ENCODE results near the gene SART1.
"Not testable (repeated sequence)": the region's sequence is repeated elsewhere in the genome, so short reads cannot be mapped to it uniquely, and the experiment has no call there.

The SART1 gene

GRCh38 chr11:65934014-65934413 is 27.5 kb upstream of the SART1 start:
- no peak for DNase-seq (ENCODE audit: low read depth)

DNA sequence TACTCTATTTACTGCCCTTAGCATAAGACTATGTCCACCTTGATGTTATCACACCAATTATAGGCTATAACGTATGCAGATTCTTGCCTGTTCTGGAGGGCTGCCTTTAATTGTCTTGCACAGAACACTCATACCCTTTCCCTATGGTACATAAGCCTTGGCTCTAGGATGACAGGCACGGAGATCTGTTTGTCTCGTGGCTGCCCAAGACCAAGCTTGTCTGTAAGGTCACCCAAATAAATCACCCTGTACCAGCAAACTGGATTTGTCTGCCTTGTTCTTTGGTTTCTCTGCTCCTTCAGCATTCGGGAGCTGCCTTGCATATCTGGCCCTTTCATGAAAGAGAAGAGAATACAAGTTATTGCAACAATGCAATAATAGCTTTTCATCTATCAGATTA is 23.8 kb upstream of the SART1 start:
- DNase-seq (ENCODE audit: low read depth): no peak

DNA sequence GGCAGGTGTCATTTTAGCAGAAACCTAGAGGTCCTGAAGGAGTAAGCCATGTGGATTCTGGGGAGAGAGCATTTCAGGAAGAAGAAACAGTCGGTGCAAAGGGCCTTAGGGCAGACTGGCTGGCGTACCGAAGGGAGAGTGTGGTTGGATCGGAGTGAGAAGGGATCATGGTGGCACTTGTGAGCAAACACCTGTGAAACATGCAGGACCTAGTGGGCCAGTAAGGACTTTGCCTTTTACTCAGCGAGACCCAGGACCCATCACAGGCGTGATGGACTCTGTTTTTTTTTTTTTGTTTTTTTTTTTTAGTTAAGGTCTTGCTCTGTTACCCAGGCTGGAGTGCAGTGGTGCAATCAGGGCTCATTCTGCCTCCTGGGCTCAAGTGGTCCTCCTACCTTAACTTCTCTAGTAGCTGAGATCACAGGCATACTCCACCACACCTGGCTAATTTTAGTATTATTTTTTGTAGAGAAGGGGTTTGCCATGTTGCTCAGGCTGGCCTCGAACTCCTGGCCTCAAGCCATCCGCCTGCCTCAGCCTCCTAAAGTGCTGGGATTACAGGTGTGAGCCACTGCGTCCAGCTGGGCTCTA is 19.7 kb upstream of the SART1 start:
- no peak for DNase-seq (ENCODE audit: low read depth)

DNA sequence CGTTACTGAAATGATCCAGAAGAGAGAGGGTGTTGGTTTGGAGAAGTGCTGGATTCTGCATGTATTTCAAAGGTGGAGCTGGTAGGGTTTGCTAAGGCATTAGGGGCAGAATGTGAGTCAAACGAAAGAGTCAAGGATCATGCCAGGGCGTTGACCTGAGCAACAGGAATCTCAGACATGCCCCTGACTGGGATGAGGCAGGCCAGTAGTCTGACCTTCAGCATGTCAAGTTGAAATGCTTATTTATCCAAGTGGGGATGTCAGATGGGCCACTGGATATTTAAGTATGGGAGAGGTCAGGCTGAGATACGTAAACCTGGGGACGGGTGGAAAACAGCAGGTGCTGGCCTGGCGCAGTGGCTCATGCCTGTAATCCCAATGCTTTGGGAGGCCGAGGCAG is 19.0 kb upstream of the SART1 start:
- no peak for DNase-seq (ENCODE audit: low read depth)

DNA sequence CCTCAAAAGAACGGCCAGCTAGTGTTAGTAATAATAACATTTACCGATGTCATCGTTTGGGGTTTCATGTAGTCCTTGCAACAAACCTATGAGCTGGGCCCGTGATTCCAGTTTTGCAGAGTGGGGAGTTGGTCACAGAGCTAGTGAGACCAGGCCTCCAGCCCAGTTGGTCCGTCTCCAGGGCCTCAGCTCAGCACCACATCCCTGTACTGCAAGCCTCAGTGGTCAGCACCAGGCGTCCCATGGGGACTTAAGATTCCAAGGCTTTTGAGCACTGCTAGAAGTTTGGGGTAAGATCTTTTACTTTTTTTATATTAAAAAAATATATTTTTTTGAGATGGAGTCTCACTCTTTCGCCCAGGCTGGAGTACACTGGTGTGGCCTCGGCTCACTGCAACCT is 17.3 kb upstream of the SART1 start:
- no peak for DNase-seq (ENCODE audit: low read depth)

DNA sequence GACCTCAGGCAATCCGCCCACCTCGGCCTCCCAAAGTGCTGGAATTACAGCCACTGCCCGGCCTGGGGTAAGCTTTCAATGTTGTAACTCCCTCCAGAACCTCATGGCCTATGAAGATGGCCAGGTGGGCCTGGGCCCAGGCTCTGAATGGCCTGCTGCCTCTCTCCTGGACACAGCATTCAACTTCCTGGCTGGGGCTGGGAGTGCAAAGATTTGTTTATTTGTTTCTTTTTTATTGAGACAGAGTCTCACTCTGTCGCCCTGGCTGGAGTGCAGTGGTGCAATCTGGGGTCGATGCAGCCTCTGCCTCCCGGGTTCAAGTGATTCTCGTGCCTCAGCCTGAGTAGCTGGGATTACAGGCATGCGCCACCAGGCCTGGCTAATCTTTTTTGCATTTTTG is 16.8 kb upstream of the SART1 start:
- DNase-seq (ENCODE audit: low read depth): no peak

DNA sequence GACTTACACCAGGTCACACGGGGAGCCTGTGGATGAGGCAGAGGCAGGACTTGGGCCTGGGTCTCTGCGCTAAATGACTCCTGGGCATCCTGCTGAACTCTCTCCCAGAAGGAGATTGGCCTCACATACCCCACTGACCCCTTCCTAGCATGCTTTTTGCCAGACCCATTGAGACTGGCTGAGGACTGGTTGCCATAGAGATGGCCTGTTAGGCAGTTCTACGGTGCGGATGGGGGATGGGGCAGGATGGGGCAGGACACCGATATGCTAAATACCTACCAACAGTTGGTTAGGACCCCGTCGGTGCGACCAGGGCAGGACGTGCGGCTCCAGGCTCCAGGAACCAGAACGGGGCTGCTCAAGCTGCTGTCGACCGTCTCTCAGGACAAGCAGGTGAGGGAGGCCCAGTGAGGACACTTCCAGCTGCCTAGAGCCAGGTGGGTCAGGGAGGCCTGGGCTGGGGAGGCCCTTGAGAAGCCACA is 16.1 kb upstream of the SART1 start, which contains the start of gene TSGA10IP:
Gene TSGA10IP (plus strand): TSS at position 51 of the 482 bp plus-strand sequence. CDS start 196 bp downstream, at position 247.
- DNase-seq (ENCODE audit: low read depth): no peak

GRCh38 chr11:65945941-65946558 is 15.5 kb upstream of the SART1 start:
- DNase-seq (ENCODE audit: low read depth): no peak

DNA sequence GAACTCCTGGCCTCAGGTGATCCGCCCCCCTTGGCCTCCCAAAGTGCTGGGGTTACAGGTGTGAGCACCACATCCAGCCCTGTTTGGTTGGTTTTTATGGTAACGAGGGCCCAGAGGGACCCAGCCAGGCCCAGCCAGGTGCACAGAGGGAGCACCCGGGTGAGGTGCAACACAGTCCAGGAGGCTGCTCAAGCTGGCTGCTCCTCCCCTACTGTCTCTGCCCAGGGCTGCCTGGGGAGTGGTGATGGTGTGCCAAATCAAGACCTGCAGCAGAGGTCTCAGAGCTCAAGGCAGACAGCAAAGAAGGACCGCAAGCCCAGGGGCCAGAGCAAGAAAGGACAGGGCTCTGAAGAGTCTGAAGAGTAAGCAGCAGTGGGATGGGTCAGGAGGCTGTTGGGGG is 14.9 kb upstream of the SART1 start:
- no peak for DNase-seq (ENCODE audit: low read depth)

DNA sequence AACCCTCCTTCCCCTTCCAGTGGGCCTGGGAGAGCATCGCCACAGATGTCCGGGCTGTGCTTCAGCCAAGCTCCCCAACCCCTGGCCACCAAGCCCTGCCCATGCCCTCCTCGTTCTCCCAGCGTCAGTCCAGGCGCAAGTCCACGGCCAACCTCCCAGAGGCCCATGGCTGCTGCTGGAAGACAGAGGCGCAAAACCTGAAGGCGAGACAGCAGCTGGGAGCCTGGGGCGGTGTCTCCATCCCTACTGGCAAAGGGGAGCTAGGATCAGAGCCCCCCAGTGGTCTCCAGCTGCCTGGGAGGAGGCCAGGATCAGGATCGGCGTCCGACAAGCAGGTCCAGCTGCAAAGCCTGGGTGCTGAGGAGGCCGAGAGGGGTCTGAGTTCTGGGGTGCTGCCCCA is 14.4 kb upstream of the SART1 start:
- no peak for DNase-seq (ENCODE audit: low read depth)

GRCh38 chr11:65947603-65948125 is 13.9 kb upstream of the SART1 start:
- no peak for DNase-seq (ENCODE audit: low read depth)

- not testable (repeated sequence) for DNase-seq (ENCODE audit: low read depth)
Observed at GRCh38 chr11:65950711-65951110, 10.8 kb upstream of the SART1 start.

- DNase-seq (ENCODE audit: low read depth): not testable (repeated sequence)
Observed at GRCh38 chr11:65951641-65952040, 9.9 kb upstream of the SART1 start.

- DNase-seq (ENCODE audit: low read depth): no peak
Observed at GRCh38 chr11:65952052-65952521, 9.4 kb upstream of the SART1 start.

GRCh38 chr11:65953471-65953870 is 8.1 kb upstream of the SART1 start:
- no peak for DNase-seq (ENCODE audit: low read depth)

- DNase-seq (ENCODE audit: low read depth): no peak
Observed at GRCh38 chr11:65954771-65955170, 6.8 kb upstream of the SART1 start.

DNA sequence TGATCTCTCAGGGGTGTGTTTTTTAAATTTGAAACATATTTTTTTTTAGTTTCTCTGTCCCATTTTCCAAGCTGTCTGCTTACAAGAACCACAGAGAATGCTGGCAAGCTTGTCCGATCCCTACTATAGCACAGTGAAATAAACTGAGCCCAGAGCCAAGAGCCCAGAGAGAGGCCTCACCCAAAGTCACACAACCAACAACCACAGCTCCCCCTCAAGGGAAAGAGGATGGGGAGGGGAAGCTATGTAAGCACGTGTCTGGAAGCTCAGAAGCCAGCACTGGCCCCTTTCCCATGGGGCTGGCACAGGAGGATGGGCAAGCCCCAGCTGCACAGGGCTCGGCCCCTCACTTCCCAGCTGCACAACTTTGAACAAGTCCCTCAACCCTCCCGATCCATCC is 3.2 kb upstream of the SART1 start:
- no peak for DNase-seq (ENCODE audit: low read depth)

GRCh38 chr11:65958774-65959420 is 2.6 kb upstream of the SART1 start:
- no peak for DNase-seq (ENCODE audit: low read depth)

GRCh38 chr11:65960824-65961266 is 689 bp upstream of the SART1 start:
- DNase-seq (ENCODE audit: low read depth): no peak

DNA sequence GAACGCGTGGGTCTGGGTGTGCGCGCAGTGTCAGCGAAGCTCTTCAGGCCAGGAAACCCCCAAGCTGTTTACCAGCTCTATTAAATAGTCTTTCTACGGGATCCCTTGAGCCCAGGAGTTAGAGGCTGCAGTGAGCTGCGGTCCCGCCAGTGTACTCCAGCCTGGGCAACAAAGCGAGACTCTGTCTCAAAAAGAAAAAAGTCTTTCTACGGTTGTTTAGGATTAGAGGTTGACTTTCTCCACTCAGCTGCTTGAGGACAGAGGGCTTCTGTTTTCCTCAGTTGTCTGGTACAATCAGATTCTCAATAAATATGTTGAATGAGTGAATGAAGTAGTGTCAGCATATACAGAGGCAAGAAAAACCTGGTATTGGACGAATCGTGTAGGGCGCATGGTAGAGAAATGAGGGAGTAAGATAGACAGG is 619 bp downstream of the SART1 start:
- no peak for DNase-seq (ENCODE audit: low read depth)

DNA sequence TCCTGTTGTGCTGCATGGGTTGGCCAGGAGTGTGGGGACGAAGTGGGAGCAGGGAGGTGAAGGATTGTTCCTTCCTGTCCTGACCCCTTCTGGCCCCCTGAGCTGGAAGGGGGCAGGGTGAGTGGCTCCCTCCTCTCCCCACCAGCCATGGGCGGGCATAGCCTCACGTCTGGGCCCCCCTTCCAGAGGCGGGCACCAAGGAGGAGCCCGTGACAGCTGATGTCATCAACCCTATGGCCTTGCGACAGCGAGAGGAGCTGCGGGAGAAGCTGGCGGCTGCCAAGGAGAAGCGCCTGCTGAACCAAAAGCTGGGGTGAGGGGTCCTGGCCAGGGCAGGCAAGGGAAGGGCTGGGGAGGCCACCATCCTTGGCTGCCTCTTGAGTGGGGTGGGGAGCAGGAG is 3.4 kb downstream of the SART1 start:
- no peak for DNase-seq (ENCODE audit: low read depth)

GRCh38 chr11:65965986-65966762 is 4.6 kb downstream of the SART1 start:
- DNase-seq (ENCODE audit: low read depth): no peak

Data from activated T-helper 9 cell treated with anti-CD3 and anti-CD28 coated beads, Interleukin-2, amount 50 U/mL, for 16 hours (primary cell).